Liver (tissue), 9 donors: ENCODE measurements around the gene CDC6. TPM values are rescaled to one million over a fixed set of nuclear protein-coding genes. Genes with fewer than 3 reads are reported as not detected.

ENCODE experiments used
- DNase-seq: peaks from one replicate; pipeline ENCODE4 v3.0.0-alpha.2; 2017; ENCODE audit warnings: low spot score
- H3K27ac ChIP-seq, 2 donors: one replicate each; pipeline ENCODE4 v1.7.0; 2013; ENCODE audit warnings: inconsistent platforms in 2 of 2, low read length in 2 of 2, control low read depth in 1 of 2, low read depth in 1 of 2, mild to moderate bottlenecking in 1 of 2
- H3K27me3 ChIP-seq, 4 donors: one replicate each; pipeline versions ENCODE4 v1.6.1 to v1.7.0; 2013; ENCODE audit warnings: low read length in 3 of 4, inconsistent platforms in 1 of 4, mild to moderate bottlenecking in 1 of 4, moderate library complexity in 1 of 4; ENCODE audit not compliant: control insufficient read depth in 4 of 4, insufficient read depth in 4 of 4
- H3K36me3 ChIP-seq, 4 donors: one replicate each; pipeline versions ENCODE4 v1.6.1 to v1.7.0; 2013; ENCODE audit warnings: low read length in 3 of 4, mild to moderate bottlenecking in 3 of 4, low read depth in 1 of 4, moderate library complexity in 1 of 4; ENCODE audit not compliant: control insufficient read depth in 4 of 4, insufficient read depth in 3 of 4
- H3K4me1 ChIP-seq, 4 donors: one replicate each; pipeline versions ENCODE4 v1.6.1 to v1.7.0; 2013; ENCODE audit warnings: low read length in 3 of 4, mild to moderate bottlenecking in 3 of 4, moderate library complexity in 1 of 4; ENCODE audit not compliant: control insufficient read depth in 4 of 4, insufficient read depth in 4 of 4
- H3K4me3 ChIP-seq, 3 donors: one replicate each; pipeline versions ENCODE4 v1.6.1 to v1.7.0; 2013; ENCODE audit warnings: low read length in 3 of 3, control low read depth in 1 of 3, low read depth in 1 of 3, mild to moderate bottlenecking in 1 of 3
- H3K9ac ChIP-seq, 2 donors: one replicate each; pipeline ENCODE4 v1.7.0; 2013; ENCODE audit warnings: low read length in 2 of 2, mild to moderate bottlenecking in 2 of 2, moderate library complexity in 2 of 2, control low read depth in 1 of 2, low read depth in 1 of 2
- H3K9me3 ChIP-seq, 4 donors: one replicate each; pipeline versions ENCODE4 v1.6.1 to v1.7.0; 2013; ENCODE audit warnings: low read length in 3 of 4; ENCODE audit not compliant: control insufficient read depth in 4 of 4
- ATF3 ChIP-seq: IDR thresholded peaks from 2 replicates; pipeline ENCODE4 v1.6.1; 2016; ENCODE audit warnings: antibody characterized with exemption
- CTCF ChIP-seq: fragments of 150-350 bp; IDR thresholded peaks from 2 replicates; pipeline ENCODE4 v1.5.1; 2017; ENCODE audit warnings: improper control_type of control experiment, low read depth, low read length; ENCODE audit not compliant: missing input control
- EGR1 ChIP-seq, 2 donors: IDR thresholded peaks; 2 replicates each; pipeline ENCODE4 v1.6.1; 2016 to 2018; ENCODE audit warnings: antibody characterized with exemption in 2 of 2, low read depth in 2 of 2
- FOXA1 ChIP-seq: IDR thresholded peaks from 2 replicates; pipeline ENCODE4 v1.6.1; 2016; ENCODE audit warnings: antibody characterized with exemption
- FOXA2 ChIP-seq: IDR thresholded peaks from 2 replicates; pipeline ENCODE4 v1.6.1; 2016; ENCODE audit warnings: antibody characterized with exemption
- HNF4A ChIP-seq, 2 donors: conservative IDR thresholded peaks; 2 replicates each; pipeline ENCODE4 v1.6.1; 2016; ENCODE audit warnings: antibody characterized with exemption in 2 of 2, mild to moderate bottlenecking in 2 of 2
- HNF4G ChIP-seq: IDR thresholded peaks from 2 replicates; pipeline ENCODE4 v1.6.1; 2016; ENCODE audit warnings: antibody characterized with exemption
- MAX ChIP-seq: IDR thresholded peaks from 2 replicates; pipeline ENCODE4 v1.6.1; 2016; ENCODE audit warnings: antibody characterized with exemption
- NR2F2 ChIP-seq: IDR thresholded peaks from 2 replicates; pipeline ENCODE4 v1.6.1; 2016; ENCODE audit warnings: antibody characterized with exemption
- RAD21 ChIP-seq, 2 donors: IDR thresholded peaks; 2 replicates each; pipeline ENCODE4 v1.6.1; 2016; ENCODE audit warnings: antibody characterized with exemption in 2 of 2, mild to moderate bottlenecking in 2 of 2
- RXRA ChIP-seq, 2 donors: IDR thresholded peaks; 2 replicates each; pipeline ENCODE4 v1.6.1; 2017 to 2018; ENCODE audit warnings: antibody characterized with exemption in 2 of 2, mild to moderate bottlenecking in 1 of 2
- SP1 ChIP-seq: IDR thresholded peaks from 2 replicates; pipeline ENCODE4 v1.6.1; 2018; ENCODE audit warnings: antibody characterized with exemption, mild to moderate bottlenecking
- TAF1 ChIP-seq: conservative IDR thresholded peaks from 2 replicates; pipeline ENCODE4 v1.6.1; 2016; ENCODE audit warnings: antibody characterized with exemption, mild to moderate bottlenecking
- YY1 ChIP-seq: IDR thresholded peaks from 2 replicates; pipeline ENCODE4 v1.6.1; 2016; ENCODE audit warnings: antibody characterized with exemption, mild to moderate bottlenecking
- ZBTB33 ChIP-seq: IDR thresholded peaks from 2 replicates; pipeline ENCODE4 v1.6.1; 2016; ENCODE audit warnings: antibody characterized with exemption
- WGBS: extraction: QIAGEN DNeasy Blood & Tissue Kit; methylation state at CpG from one replicate; pipeline ENCODE4 v1.1.7; 2013; 5-methylcytosine and 5-hydroxymethylcytosine counted together
- polyA plus RNA-seq, 2 donors: library from polyadenylated mRNA; stranded (reverse) in 1 of 2; unstranded in 1 of 2; fragments of 200-250 nt in 1 of 2; fragments of >200 nt in 1 of 2; fragmentation: Nextera tagmentation in 1 of 2; extraction: Ambion mirVana in 1 of 2; gene quantifications; one replicate each; pipeline versions ENCODE4 v1.2.1 to v1.2.3, GENCODE V29; 2013 to 2015
- total RNA-seq, 2 donors: library from RNA; depleted of rRNA; stranded (reverse); fragments of >200 nt; gene quantifications; one replicate each; pipeline ENCODE4 v1.2.3, GENCODE V29; 2014
- donor health status: healthy.
- donor health status: healthy.
- donor health status: healthy.
- donor health status: healthy.
- donor health status: healthy.

CDC6 gene
- total and polyA plus RNA-seq, 4 donors = 0.54 to 16.5 (median 2.5) TPM

GRCh38 chr17:40290629-40291280 lies 3.1 kb downstream of the CDC6 start:
- no peaks in the 10 kb centered on the region for H3K9me3 ChIP-seq
- TF ChIP-seq NR2F2 (no peak), MAX (no peak), CTCF (peak; percentile 64), EGR1 (IDR thresholded peaks at IDR 0.05; ENCODE audit: low read depth in 2 of 2) (no peak), ZBTB33 (no peak), RXRA (IDR thresholded peaks at IDR 0.05) (peak in 1 of 2 donors; percentile 6), FOXA1 (no peak), FOXA2 (no peak), RAD21 (IDR thresholded peaks at IDR 0.05) (peak; percentile 90), ATF3 (no peak), HNF4A (conservative IDR thresholded peaks at IDR 0.05) (no peak)
- H3K36me3 ChIP-seq = peaks cover 0 to 3% (median 0%) of the 10 kb centered on the region in 4 donors
- H3K4me3 ChIP-seq = no peak overlapping the region
- 61% methylated on average over 4 of the region's 4 CpGs for WGBS
- H3K4me1 ChIP-seq = peaks cover 1 to 9% (median 8%) of the 10 kb centered on the region in 4 donors
- H3K9ac ChIP-seq = no peak overlapping the region
- no peak for DNase-seq
- no peaks in the 10 kb centered on the region for H3K27me3 ChIP-seq
- no peak overlapping the region for H3K27ac ChIP-seq

GRCh38 chr17:40291281-40291664 lies 3.6 kb downstream of the CDC6 start:
- H3K27me3 ChIP-seq = no peaks in the 10 kb centered on the region
- peaks cover 0 to 3% (median 0%) of the 10 kb centered on the region in 4 donors for H3K36me3 ChIP-seq
- H3K4me1 ChIP-seq = peaks cover 1 to 9% (median 8%) of the 10 kb centered on the region in 4 donors
- WGBS = 98% methylated on average over 2 of the region's 2 CpGs
- no peak overlapping the region for H3K27ac ChIP-seq
- TF ChIP-seq MAX (no peak), FOXA1 (no peak), FOXA2 (no peak), HNF4G (no peak), TAF1 (no peak), RXRA (IDR thresholded peaks at IDR 0.05) (no peak)
- no peak overlapping the region for H3K9ac ChIP-seq
- H3K4me3 ChIP-seq = no peak overlapping the region
- H3K9me3 ChIP-seq = no peaks in the 10 kb centered on the region
- no peak for DNase-seq

- no peaks in the 10 kb centered on the region for H3K27me3 ChIP-seq
- H3K9ac ChIP-seq = no peak overlapping the region
- H3K36me3 ChIP-seq = peaks cover 0 to 3% (median 0%) of the 10 kb centered on the region in 4 donors
- H3K27ac ChIP-seq = no peak overlapping the region
- no peak overlapping the region for H3K4me3 ChIP-seq
- no peaks in the 10 kb centered on the region for H3K9me3 ChIP-seq
- no peak for DNase-seq
- H3K4me1 ChIP-seq = peaks cover 0 to 3% (median under 1%) of the 10 kb centered on the region in 4 donors
- 90% methylated on average over 1 of the region's 1 CpG for WGBS
- no peak for TF ChIP-seq YY1
- TF ChIP-seq ATF3 = no peak
- TF ChIP-seq FOXA1 = no peak
- TF ChIP-seq NR2F2 = no peak
- TF ChIP-seq RXRA (IDR thresholded peaks at IDR 0.05) = no peak
- no peak for TF ChIP-seq CTCF
- no peak for TF ChIP-seq FOXA2
- no peak for TF ChIP-seq MAX
- TF ChIP-seq SP1 = no peak
- TF ChIP-seq ZBTB33 = no peak
- TF ChIP-seq TAF1 = no peak
- no peak for TF ChIP-seq RAD21 (IDR thresholded peaks at IDR 0.05)
- TF ChIP-seq HNF4G = no peak
- TF ChIP-seq HNF4A (conservative IDR thresholded peaks at IDR 0.05) = no peak
These were observed 5.7 kb downstream of the CDC6 start for GRCh38 chr17:40293363-40293762.
